HG03520 (cell line): ENCODE data around the gene DMD.
"Not testable (repeated sequence)": the region's sequence is repeated elsewhere in the genome, so short reads cannot be mapped to it uniquely, and the experiment has no call there.

ENCODE experiments used
- ATAC-seq: cut with Tn5 transposase; IDR thresholded peaks from one replicate; pipeline ENCODE4 v1.9.1; 2021; ENCODE audit warnings: mild to moderate bottlenecking, moderate library complexity; ENCODE audit not compliant: unreplicated experiment

DMD gene

DNA sequence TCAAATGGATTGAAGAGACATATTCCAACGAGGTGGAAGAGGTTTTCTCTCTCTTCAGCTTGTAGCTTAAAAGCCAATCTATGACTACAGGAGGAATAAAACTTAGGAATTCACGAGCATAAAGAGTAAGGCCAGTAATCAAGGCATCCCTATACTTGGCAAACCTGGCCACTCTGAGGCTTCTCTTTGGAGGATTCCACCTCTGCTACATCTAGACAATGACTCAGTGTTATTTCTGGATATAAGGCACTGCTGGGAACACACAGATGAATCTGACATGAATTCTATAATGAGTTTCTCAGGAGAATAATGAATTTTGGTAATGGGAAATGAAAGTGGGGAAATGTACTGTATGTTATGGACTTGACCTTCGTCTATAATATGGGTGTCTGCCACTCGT, 1123.7 kb downstream of the DMD start:
- ATAC-seq, result no peak

DNA sequence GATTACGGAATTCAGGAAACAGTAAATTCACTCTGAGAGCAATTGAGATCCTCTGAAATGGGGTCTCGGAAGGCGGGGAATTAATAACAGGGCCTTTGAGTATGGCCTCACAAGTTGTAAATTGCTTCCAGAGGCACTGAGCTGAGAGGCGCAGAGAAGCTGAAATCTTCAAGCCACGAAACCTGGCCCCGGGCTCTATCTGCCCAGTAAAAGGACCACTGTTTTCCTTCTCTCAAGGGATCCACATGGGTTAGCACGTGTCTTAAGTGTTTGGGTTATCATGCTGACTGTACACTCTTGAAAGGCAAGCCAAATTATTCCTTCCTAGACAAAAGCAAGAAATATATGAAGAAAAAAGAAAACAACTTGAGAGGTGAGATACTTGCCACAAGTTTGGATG, 1126.6 kb downstream of the DMD start:
- no peak for ATAC-seq

DNA sequence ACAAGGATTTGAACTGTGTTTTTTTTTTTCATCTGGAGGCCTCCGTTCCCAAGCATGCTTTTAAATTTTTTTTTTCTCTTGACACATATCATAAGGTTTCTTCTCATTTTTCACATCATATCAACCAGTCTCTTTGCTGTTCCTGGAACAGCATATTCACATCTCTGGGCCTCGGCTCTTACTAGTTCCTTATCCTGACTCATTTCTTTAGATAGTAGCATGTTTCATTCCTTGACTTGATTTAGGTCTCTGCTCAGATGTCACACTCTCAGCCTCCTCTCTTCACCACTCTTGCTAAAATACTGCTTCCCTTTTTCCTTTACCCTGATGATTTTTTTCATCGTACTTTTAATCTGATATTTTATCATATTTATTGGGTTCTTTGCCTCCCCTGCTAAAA, 1163.1 kb downstream of the DMD start:
- no peak for ATAC-seq

DNA sequence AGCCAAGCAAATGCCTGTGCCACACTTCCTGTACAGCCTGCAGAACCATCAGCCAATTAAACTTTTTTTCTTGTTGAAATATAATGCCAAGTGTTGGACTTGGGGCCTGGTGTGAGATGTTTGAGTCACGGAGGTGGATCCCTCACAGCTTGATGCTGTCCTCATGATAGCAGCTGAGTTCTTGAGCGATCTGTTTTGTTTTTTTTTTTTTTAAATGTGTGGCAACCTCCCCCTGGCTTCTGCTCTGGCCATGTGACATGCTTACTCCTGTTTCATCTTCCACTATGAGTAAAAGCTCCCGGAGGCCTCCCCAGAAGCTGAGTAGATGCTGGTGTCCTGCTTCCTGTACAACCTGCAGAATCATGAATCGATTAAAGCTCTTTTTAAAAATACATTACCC, 1166.2 kb downstream of the DMD start:
- ATAC-seq, result no peak

DNA sequence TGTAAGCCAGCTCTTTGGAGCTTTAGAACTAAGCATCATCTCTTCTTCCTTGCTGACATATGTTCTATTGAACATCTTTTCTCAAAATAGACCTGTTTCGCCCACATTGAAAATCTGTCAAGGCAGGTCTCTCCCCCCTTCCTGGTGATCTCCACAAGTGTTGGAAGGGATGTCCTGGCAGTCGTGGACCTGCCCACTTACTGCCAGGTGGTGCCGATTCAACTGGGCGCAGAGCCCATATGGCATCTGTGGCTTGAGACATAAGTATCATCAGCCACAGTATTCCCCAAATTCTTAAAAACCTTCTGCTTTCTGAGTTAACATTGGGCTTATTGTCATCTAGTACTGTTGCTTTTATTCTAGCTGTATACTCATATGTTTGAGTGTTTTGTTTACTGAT, 1170.2 kb downstream of the DMD start:
- ATAC-seq, result no peak

DNA sequence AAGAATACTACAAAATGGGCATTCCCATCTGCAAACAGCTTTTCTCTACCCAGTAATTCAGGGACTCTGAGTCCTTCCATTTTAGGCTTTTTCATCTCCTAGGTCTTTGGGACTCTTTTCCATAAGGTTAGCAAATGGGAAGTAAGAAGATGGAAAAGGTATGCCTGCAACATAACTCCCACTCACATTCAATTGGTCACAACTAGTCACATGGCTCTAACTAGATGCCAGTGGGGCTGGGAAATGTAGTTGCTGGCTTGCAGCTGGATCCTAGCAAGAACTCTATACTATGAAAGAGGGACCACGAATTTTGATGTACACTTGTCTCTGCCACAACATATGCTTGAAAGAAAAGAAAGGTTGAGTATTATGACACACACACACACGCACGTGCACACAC, 1184.6 kb downstream of the DMD start:
- no peak for ATAC-seq

DNA sequence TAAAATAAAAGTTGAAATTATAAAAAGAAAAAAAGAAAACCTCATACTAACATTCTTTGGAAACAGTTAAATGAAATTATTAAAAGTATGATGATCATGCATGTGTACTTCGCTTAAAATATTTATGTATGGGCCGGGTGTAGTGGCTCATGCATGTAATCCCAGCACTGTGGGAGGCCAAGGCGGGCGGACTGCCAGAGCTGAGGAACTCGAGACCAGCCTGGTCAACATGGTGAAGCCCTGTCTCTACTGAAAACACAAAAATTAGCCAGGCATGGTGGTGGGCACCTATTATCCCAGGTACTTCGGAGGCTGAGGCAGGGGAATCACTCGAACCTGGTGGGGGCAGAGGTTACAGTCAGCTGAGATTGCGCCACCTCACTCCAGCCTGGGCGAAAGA, 1187.3 kb downstream of the DMD start:
- ATAC-seq, result no peak

DNA sequence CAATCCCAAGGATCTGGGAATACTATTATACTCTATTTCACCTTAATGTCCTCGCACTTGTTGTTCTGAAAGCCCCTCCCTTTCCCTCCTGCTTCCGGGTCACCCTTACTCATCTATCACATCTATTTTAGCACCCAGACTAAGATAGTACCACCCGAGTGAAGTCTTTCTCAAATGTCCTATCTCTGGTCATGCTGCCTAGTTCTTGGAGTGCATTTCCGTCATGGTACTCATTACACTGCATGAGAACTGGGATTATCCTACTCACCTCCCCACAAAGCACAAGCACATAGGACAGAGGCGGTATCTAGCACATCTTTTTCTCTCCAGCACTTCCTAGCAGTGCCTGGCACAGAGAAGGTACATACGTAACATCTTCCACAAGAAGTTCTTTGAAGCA, 1195.2 kb downstream of the DMD start:
- no peak for ATAC-seq

DNA sequence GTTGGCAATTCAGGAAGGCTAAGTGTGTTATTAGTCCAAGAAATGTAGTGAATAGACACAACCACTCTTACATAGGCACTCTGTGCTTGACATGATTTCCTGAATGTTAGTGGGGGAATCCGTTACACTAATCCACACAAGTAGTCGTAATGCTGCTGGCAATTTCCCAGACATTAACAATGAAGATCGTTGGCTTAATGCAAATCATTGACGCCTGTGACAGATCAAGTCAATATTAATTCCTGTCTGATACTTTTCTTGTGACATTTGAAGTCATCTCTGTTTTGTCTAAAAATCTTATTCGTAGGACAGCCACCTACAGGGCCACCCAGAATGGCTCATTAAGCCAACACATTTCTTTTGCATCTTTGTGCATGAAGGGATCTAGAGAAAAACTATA, 1200.4 kb downstream of the DMD start:
- ATAC-seq, result no peak

DNA sequence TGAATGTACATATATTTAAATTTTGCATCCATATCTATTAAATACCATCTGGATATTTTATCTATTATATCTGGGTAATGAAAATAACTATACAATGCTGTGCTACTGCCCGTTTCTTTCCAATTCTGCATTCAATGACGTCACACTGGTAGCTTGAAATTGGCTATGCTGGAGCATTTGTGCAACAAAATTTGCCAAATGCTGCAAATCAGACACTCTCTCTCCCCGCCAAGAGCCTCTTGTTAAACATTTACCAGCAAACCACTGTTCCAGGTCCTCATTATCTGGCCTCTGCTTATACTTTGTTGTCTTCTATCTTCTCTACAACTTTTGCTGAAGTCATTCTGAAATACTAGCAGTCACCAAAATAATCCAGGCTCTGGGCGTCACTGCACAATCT, 1201.1 kb downstream of the DMD start:
- ATAC-seq, result no peak

DNA sequence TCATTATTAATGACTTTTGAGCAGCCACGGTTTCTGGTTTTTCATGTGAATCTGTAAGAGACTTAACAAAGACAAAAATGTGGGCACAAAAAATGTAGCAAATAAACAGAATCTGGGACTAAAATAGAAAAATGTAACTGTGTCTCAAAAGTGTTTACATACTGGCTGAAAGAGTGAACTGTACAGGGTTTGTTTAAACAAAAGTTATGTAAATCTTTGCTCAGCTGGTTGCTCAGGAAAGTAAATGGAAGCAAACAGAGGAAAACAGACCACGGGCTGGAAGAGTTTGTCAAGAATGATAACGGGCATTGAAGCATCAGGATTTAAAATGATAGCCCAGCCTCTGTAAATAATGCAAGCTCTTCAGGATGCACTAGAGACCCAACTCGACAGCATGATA, 1217.7 kb downstream of the DMD start:
- no peak for ATAC-seq

DNA sequence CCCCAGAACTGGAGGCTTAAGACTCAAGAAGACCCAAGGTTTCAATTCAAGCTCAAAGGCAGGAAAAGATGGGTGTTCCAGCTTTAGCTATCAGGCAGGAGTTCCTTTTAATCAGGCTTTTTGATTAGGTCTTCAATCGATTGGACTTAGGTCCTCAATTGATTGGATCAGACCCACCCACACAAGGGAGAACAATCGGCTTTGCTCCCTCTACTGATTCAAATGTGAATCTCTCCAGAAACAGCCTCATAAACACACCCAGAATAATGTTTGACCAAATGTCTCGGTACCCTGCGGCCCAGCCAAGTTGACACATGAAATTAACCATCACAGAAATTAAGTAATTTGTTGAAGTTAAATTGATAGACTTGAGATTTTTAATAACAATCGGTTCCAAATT, 1222.4 kb downstream of the DMD start:
- no peak for ATAC-seq

DNA sequence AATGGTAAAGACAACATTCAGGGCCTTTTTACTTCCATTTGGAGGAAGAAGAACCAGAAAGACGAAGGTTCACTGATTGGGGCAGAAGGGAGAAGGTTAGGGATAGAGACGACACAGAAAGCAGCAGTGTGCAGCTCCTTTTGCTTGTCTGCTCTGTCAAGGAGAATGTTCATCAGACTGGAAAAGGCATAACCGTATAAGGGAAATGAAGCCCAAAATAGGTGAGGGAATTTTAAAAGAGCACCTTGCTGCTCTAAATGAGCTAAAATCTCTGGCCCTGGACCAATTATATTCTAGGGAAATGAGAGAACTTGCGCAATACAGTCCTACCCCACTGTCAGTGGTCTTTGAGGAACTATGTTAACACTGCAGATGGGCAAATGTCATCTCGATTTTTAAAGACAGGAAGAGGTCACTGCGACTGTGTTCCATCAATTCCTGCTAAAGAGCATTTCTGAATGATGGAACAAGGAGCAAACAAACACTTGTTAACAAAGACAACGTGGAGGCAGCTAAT, 1229.7 kb downstream of the DMD start:
- no peak for ATAC-seq

DNA sequence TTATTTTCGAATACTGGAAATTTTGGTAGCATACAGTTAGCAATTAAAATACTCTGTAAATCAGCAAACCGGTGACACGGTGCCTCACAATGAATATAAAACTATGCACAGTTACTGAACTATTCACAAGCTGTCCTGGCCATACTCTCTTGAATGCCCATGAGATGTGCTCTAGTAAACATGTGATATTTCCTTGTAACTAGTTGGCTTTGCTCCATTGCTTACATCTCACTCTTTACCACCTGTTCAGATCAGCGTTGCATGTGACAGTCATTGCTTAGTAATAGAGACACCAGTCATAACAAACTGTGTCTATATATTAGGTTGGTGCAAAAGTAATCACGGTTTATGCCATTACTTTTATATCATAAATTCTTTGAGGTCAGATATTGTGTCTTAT, 1241.6 kb downstream of the DMD start:
- no peak for ATAC-seq

DNA sequence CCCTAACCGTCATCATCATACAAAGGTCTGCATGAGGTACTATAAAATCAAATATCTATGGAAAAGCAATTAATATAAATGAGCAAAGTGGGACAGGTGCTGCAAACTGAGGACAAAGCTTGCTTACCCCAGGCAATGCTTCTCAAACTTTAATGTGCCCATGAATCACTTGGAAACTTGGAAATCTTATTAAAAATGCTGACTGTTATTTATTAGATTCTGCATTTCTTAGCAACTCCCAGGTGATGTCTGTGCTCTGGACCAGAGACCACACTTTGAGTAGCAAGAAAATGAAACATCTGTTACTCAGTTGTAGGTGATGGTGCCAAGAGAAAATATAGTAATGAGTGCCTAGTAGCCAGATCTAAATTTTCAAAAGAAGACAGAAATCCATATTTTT, 1249.1 kb downstream of the DMD start:
- no peak for ATAC-seq

DNA sequence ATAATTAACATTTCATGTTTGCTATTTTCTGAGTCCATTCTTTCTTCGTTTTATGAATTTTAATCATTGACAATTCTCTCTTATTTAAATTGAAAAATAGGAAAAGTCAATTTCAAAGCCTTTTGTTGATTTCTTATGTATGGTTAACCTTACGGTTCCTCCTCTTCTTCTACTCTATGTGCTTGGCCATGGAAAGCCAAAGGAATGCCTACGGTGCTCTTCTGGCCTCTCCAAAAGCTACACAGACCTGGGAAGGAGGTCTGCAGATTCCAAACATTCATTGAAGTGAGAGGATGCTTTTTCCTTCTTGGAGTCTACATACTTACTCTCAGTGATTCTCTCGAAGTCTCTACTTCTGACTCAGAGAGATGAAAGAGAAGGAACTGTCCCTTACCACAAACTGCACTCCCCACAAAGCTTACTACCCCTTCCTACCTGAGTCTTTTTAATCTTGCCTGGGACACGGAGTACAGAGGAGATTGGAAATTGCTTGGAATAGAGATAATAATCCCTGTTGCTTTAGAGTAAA, 1276.4 kb downstream of the DMD start:
- ATAC-seq, result no peak

DNA sequence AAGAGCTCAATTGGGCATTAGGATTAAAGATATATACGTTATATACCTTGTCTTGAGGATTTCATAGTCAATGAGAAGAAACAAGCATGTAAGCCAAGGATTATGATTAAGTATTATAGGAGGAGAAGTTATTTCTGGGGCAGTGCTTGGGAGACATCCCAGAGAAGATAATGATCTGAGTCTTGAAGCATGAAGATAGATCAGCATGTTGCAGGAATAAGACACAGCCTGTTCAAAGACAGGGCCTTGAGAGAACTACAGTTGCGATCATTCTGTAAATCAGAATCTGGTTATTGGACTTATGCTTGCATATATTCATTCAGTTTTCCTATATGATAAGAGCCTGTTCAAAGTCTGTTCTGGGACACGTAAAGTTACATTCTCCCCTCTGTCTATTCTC, 1277.3 kb downstream of the DMD start:
- no peak for ATAC-seq

DNA sequence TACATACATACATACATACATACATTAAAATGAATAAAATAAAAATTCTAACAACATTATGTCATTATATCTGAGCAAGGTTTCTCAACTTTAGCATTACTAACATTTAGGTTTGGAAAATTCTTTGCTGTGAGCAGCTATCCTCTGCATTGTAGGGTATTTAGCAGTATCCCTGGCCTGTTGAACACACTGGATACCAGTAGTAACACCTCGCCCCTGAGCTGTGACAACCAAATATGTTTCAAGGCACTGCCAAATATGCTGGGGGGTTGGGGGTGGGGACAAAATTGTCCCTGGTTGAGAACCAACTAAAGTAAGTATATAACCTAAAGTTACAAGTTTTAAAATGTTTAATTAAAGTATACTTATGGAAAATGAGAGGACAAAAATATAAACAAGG, 1278.6 kb downstream of the DMD start:
- ATAC-seq, result no peak

DNA sequence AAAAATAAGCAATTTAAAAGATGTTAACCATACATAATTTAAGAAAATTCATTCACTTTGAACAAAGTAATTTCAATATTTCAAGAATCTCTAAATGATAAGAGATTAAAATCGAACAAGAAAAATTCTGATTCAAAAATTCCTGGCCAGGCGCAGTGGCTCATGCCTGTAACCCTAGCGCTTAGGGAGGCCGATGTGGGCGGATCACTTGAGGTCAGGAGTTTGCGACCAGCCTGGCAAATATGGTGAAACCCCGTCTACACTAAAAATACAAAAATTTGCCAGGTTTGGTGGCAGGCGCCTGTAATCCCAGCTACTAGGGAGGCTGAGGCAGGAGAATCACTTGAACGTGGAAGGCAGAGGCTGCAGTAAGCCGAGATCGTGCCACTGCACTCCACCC, 1279.0 kb downstream of the DMD start:
- ATAC-seq, result not testable (repeated sequence)

DNA sequence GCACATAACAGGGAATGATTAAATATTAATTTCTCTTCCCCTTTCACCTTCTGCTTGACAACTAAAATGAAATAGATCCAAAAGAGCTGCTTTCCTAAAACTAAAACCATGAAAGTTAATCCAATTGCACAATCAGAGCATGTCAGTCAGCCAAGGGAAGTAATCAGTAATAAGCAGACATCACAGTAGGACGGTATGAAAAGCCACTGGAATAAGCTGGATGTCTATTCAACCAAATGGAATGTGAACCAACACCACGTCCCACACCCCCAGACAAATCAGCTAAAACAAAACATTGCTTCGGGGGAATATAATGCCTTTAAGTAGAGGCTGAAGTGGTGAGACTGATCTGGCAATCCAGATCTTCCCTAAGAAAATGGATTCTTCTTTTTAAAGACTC, 1280.1 kb downstream of the DMD start:
- no peak for ATAC-seq

DNA sequence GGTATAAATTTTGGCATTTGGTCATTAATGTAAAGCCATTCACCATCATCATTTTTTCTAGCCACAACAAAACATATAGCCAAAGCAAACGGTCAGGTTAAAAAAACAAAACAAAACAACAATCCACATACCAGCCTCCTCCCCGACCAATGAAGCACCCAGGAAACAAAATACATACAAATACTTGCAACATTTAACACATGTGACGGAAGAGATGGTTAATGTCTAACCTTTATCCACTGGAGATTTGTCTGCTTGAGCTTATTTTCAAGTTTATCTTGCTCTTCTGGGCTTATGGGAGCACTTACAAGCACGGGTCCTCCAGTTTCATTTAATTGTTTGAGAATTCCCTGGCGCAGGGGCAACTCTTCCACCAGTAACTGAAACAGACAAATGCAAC, 1282.0 kb downstream of the DMD start:
- no peak for ATAC-seq

DNA sequence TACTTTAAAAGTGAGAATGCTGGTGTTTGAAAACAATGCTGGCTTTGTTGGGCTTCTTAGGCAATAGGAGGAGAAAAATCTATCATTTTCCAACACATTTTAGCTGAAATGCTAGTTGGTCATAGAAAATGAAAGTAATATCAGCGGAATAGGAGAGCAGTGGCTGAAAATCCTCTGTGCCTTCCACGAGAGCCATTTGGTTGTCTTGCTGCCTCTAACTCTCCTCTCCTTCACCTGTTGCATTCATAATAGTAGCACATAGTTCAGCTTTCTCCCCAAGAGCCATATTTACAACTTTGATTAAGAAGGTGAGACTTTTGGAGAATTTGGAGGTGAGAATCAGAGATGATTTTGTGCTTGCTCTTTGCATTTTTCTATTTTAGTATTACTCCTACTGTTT, 1290.1 kb downstream of the DMD start:
- ATAC-seq, result no peak

DNA sequence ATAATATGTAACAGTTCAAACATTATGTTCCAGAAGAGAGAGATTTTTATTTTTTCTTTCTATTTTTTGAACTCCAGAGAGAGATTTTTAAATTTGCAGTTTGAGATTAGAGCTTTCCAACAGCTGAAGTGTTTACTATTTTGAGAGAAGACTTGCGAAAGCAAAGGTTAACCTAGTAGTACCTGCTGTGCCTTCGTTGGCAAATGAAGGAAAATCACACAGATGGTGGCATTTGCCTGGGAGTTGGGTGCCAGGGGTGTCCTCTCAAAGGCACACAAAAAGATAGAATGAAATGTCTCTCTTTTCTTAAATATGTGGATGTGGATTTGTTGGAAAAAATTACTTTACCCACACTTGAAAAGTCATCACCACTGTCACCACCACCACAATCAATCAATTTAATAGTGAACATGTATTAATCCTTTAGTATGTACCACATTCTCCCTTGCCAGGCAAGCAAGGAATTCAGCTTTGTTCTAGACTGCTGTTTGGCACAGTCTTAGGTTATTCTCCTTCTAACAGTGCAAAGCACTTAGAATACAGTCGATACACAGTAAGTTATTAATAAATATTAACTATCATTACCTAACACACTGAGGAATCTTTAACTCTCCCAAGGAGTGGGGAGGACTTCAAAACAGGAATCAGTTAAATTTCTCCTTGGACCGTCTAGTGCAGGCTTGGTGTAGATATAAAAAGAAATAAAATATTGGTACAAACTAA, 1301.3 kb downstream of the DMD start:
- ATAC-seq, result no peak
